Ovary (tissue), 9 donors: ENCODE data around the gene AUTS2. TPM values are rescaled to one million over a fixed set of nuclear protein-coding genes. Genes with fewer than 3 reads are reported as not detected.

Experiments
- DNase-seq, 5 donors: peaks; one replicate each; pipeline ENCODE4 v3.0.0-alpha.2; 2019 to 2020
- H3K27ac ChIP-seq, 2 donors: fragments of 200-600 bp; one replicate each; pipeline versions ENCODE4 v1.5.1 to v1.8.0; 2019 to 2022
- H3K27me3 ChIP-seq: fragments of 200-600 bp; one replicate; pipeline ENCODE4 v1.8.0; 2022
- H3K36me3 ChIP-seq: fragments of 200-600 bp; sonication (generic); one replicate; pipeline ENCODE4 v1.5.1; 2019
- H3K4me1 ChIP-seq: one replicate; pipeline ENCODE4 v1.8.1; 2013; ENCODE audit warnings: mild to moderate bottlenecking, moderate library complexity; ENCODE audit not compliant: insufficient read depth
- H3K4me3 ChIP-seq: fragments of 200-600 bp; sonication (generic); one replicate; pipeline ENCODE4 v1.5.1; 2017
- H3K9me3 ChIP-seq, 2 donors: fragments of 200-600 bp in 1 of 2; sonication (generic) in 1 of 2; one replicate each; pipeline versions ENCODE4 v1.5.1 to v1.8.1; 2013 to 2019; ENCODE audit warnings: mild to moderate bottlenecking in 1 of 2, moderate library complexity in 1 of 2
- CTCF ChIP-seq, 3 donors: fragments of 450-650 bp in 2 of 3; fragments of 200-600 bp in 1 of 3; IDR thresholded peaks; one replicate each; pipeline versions ENCODE4 v1.5.1 to v1.8.0; 2016 to 2022; ENCODE audit warnings: antibody characterized with exemption in 3 of 3, mild to moderate bottlenecking in 1 of 3
- EP300 ChIP-seq: sonication (generic); formaldehyde crosslinking; IDR thresholded peaks from one replicate; pipeline ENCODE4 v1.6.1; 2017; ENCODE audit warnings: antibody characterized with exemption
- POLR2A ChIP-seq: fragments of 450-650 bp; IDR thresholded peaks from one replicate; pipeline ENCODE4 v1.6.1; 2017; ENCODE audit warnings: antibody characterized with exemption, mild to moderate bottlenecking, moderate library complexity
- WGBS, 3 donors: extraction: QIAGEN DNeasy Blood & Tissue Kit in 1 of 3; methylation state at CpG; one replicate each; pipeline versions ENCODE4 v1.1.5 to v1.1.7; 2013 to 2017; 5-methylcytosine and 5-hydroxymethylcytosine counted together
- intact Hi-C, 4 donors: fragments of 100-400 bp; cut with DNase I; formaldehyde crosslinking; loops; one replicate each; pipeline versions ENCODE4 v1.11.0 to v1.15.1; 2022 to 2023
- polyA plus RNA-seq, 2 donors: library from polyadenylated mRNA; stranded (reverse); fragments of 200-250 nt in 1 of 2; fragments of 350-450 nt in 1 of 2; fragmentation: Illumina TruSeq in 1 of 2; extraction: RNeasy Lipid Tissue Mini Kit (QIAGEN cat#74804) in 1 of 2; gene quantifications; one replicate each; pipeline ENCODE4 v1.2.3, GENCODE V29; 2013 to 2014
- total RNA-seq, 7 donors: library from RNA; depleted of rRNA in 2 of 7; stranded (reverse); fragments of >200 nt in 2 of 7; fragmentation: NEBNext Ultra II Directional in 3 of 7; extraction: Animal tissue kit (Norgen Biotek cat#: 25700) in 3 of 7; gene quantifications; one replicate each; pipeline versions ENCODE4 v1.1.0 to v1.2.4, GENCODE V29; 2016 to 2023
- donor health status: DM: no; HTN: no; CAD: no; lungs with moderate emphysema.
- donor health status: DM: no; HTN: no; CAD: no.
- donor health status: Bipolar disorder and iron deficiency.
- donor health status: DM: yes; HTN: yes; CAD: no.
- donor health status: DM: no; HTN: no; CAD: no.
- donor health status: DM: yes; HTN: yes; CAD: no.

AUTS2 gene
- total and polyA plus RNA-seq, 9 donors = 18.3 to 60.9 (median 44.9) TPM

- Histone ChIP-seq H3K4me3 (no peak overlapping the region), H3K9me3 (no peaks in the 10 kb centered on the region), H3K36me3 (no peaks in the 10 kb centered on the region), H3K4me1 (no peaks in the 10 kb centered on the region), H3K27me3 (no peaks in the 10 kb centered on the region), H3K27ac (no peak overlapping the region)
- no peak for DNase-seq
- intact Hi-C loops = no loop called here
- no peak for TF ChIP-seq CTCF (IDR thresholded peaks at IDR 0.05)
- no peak for TF ChIP-seq EP300
- TF ChIP-seq POLR2A = no peak
- WGBS, 3 donors = 94 to 98% (median 97%) methylated on average over 2 of the region's 2 CpGs
These were observed 750.8 kb downstream of the AUTS2 start for GRCh38 chr7:70349031-70349430.

GRCh38 chr7:70349819-70350218, 751.5 kb downstream of the AUTS2 start:
- no peaks in the 10 kb centered on the region for H3K4me1 ChIP-seq
- DNase-seq = no peak
- 82 to 90% (median 87%) methylated on average over 1 of the region's 1 CpG for WGBS, 3 donors
- intact Hi-C loops = no loop called here
- no peak for TF ChIP-seq CTCF (IDR thresholded peaks at IDR 0.05)
- TF ChIP-seq POLR2A = no peak
- TF ChIP-seq EP300 = no peak
- H3K36me3 ChIP-seq = no peaks in the 10 kb centered on the region
- H3K9me3 ChIP-seq = no peaks in the 10 kb centered on the region
- no peak overlapping the region for H3K27ac ChIP-seq
- no peak overlapping the region for H3K4me3 ChIP-seq
- H3K27me3 ChIP-seq = no peaks in the 10 kb centered on the region

GRCh38 chr7:70352088-70352487, 753.8 kb downstream of the AUTS2 start:
- no peaks in the 10 kb centered on the region for H3K27me3 ChIP-seq
- TF ChIP-seq POLR2A = no peak
- TF ChIP-seq EP300 = no peak
- no peak for TF ChIP-seq CTCF (IDR thresholded peaks at IDR 0.05)
- no peaks in the 10 kb centered on the region for H3K36me3 ChIP-seq
- no peak overlapping the region for H3K4me3 ChIP-seq
- intact Hi-C loops = no loop called here
- WGBS, 3 donors = 91 to 94% (median 93%) methylated on average over 4 of the region's 4 CpGs
- H3K9me3 ChIP-seq = no peaks in the 10 kb centered on the region
- H3K27ac ChIP-seq = no peak overlapping the region
- H3K4me1 ChIP-seq = peaks cover 2% of the 10 kb centered on the region
- DNase-seq = no peak

- TF ChIP-seq CTCF (IDR thresholded peaks at IDR 0.05) (no peak), EP300 (no peak), POLR2A (no peak)
- intact Hi-C loops = no loop called here
These were observed 754.6 kb downstream of the AUTS2 start for GRCh38 chr7:70352906-70353305.

More at GRCh38 chr7:70352906-70353305, 754.6 kb downstream of the AUTS2 start:
- Histone ChIP-seq H3K36me3 (no peaks in the 10 kb centered on the region), H3K4me1 (peaks cover 2% of the 10 kb centered on the region), H3K27me3 (no peaks in the 10 kb centered on the region), H3K27ac (no peak overlapping the region), H3K9me3 (no peaks in the 10 kb centered on the region), H3K4me3 (no peak overlapping the region)
- no peak for DNase-seq
- 79 to 96% (median 94%) methylated on average over 2 of the region's 2 CpGs for WGBS, 3 donors
